GM12872 (cell line): ENCODE measurements around the gene BMP6.

ENCODE experiments used
- TF ChIP-seq, protein P1 (sequence below): IDR thresholded peaks from 3 replicates; pipeline ENCODE4 v1.5.1; 2011; ENCODE audit warnings: low read depth, mild to moderate bottlenecking, low read length, moderate library complexity; ENCODE audit not compliant: insufficient read depth

BMP6 gene

DNA sequence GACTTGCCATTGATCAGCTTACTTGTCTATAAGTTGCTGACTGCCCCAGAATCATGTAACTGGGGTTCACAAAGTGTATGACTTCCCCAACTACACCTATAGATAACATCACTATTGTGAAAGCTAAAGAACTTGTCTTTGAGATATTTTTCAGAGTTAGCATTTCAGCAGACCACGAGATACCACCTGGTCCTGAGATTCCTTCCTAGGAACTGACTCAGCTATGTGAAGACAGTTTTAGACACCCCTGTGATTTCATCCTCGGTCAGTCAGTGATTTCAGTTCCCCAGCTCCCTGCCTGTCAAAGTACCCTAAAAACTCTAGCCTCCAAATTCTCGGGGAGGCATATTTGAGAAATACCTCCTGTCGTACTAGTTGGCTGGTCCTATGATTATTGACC lies 122.3 kb downstream of the BMP6 start:
- TF ChIP-seq, protein P1, sequence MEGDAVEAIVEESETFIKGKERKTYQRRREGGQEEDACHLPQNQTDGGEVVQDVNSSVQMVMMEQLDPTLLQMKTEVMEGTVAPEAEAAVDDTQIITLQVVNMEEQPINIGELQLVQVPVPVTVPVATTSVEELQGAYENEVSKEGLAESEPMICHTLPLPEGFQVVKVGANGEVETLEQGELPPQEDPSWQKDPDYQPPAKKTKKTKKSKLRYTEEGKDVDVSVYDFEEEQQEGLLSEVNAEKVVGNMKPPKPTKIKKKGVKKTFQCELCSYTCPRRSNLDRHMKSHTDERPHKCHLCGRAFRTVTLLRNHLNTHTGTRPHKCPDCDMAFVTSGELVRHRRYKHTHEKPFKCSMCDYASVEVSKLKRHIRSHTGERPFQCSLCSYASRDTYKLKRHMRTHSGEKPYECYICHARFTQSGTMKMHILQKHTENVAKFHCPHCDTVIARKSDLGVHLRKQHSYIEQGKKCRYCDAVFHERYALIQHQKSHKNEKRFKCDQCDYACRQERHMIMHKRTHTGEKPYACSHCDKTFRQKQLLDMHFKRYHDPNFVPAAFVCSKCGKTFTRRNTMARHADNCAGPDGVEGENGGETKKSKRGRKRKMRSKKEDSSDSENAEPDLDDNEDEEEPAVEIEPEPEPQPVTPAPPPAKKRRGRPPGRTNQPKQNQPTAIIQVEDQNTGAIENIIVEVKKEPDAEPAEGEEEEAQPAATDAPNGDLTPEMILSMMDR = no peak

DNA sequence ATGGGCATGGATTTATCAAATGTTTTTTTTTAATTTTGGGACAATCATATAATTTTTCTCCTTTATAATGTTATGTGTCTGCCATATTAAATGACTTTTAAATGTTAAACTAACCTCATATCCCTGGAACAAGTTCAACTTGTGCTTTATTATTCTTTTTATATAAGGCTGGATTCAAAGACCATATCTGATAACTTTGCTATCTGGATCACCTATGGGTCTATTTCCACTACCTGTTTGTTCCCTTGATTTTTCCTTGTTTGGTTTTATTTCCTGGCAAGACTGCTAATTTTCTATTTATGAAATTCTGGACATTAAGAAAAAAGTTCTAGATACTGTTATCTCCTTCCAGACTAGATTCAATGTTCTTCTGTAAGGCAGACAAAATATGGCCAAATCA lies 125.9 kb downstream of the BMP6 start:
- TF ChIP-seq, protein P1 = no peak

DNA sequence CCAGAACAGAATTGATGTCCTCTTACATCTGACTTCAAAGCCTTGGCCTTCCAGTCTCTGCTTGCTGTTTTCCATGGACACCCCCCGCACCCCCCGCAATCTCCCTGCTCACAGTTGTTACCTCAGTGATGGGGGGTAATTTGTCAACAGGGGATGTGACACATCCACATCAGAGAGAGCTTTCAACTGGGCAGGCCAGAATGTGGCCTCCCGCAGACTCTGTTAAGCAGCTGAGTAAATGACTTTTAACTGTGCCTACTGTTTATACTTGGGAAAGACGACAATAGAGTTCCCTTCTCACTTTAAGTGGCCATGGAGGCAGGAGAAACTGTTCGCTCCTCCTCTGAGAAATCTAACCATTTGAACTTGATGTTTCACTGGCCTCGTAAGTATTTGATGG lies 133.7 kb downstream of the BMP6 start:
- TF ChIP-seq, protein P1 = no peak

DNA sequence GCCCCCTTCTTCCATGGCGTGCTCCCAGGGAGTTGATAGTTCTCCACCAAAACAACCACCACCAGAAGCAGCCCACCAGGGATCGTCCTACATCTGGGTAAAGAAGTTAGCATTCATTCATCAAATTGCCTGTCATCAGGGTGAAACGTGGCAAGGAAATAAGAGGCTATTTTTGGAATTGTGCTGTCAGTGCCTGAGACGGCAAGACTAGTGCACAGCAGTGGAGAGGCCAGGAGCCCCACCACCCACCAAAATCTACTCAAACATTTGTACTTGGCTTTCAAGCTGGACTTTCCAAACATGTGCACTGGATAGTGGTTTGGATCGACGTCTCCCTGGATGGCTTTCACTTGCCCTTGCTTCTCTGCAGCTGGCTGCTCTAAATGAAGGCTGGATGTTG lies 139.9 kb downstream of the BMP6 start:
- TF ChIP-seq, protein P1 = no peak

DNA sequence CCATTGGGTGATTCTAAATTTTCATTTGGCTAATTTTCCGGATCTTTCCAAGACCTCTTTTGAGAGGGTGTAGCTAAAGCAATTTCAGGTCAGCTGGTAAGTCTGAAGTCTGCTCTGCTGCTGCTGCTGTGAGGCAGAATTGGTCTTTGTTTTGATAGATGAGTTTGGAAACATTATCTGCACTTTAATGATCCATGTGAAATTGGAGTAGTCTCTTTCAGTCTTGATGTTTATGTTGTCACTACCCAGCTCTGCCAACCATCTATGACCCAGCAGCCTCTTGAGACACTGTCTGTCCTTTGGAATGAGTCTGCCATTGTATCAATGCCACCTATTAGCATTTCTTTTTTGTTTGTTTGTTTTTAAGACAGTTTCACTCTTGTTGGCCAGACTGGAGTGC lies 140.6 kb downstream of the BMP6 start:
- TF ChIP-seq, protein P1 = no peak

DNA sequence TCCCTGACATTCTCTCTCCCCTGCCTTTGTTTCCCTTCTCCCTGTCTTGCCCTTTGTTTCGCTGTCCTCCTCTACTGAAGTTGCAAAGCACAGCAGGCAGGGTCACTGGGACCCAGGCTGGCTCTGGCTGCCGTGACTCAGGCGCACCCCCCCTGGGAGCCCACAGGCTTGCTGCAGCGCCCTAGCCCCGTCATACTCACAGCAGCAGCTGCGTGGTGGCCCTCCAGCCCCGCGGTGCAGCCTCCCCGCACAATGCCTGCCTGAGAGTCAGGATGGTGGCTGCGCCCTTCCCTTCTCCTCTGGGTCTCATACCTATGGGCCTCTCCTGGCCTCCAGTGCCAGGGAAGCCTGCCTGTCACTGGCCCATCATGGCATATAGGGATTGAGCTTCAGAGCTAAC lies 143.0 kb downstream of the BMP6 start:
- TF ChIP-seq, protein P1 = no peak

DNA sequence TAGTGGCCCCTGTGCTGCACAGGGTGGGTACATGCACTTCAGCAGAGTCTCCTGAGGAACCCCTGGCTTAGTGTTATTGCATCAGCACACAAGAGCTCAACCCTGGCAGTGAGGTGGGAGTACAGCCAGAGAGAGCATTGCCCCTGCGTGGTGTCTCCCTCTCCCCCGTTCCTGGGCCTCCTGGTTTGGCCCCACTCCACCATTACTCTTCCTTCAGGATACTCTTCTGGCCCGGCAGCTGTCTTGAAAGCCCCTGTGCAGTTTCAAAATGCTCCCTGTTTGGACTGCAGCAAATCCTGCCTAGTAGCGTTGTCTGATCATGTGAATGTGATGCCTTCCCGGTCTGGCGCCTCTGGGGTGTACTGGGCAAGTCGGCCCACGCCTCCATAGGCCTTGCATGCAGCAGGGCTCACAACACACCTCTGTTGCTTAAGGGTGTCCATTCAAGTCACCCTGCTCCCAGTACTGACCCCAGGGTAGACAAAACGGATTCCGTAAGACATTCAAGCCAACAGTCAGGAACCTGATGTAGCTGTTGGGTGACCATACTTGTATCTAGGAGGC lies 152.6 kb downstream of the BMP6 start:
- TF ChIP-seq, protein P1 = no peak
